ENCODE results near the gene STK32B. TPM values are rescaled to one million over a fixed set of nuclear protein-coding genes. Genes with fewer than 3 reads are reported as not detected.

Gene STK32B
- total and polyA plus RNA-seq, 2 experiments from 2014 or later: 0.71 to 2.3 TPM

- no peak for TF ChIP-seq CREB1 (CRISPR knock-in tag; IDR thresholded peaks at IDR 0.05; ENCODE audit: low read depth)
- TF ChIP-seq ZNF331 (CRISPR knock-in tag; IDR thresholded peaks at IDR 0.05; ENCODE audit: low read depth): no peak
Measured at GRCh38 chr4:5435201-5435600, 383.9 kb downstream of the STK32B start (continued).

- no peak overlapping the region for H3K27ac Mint-ChIP-seq
- H3K4me2 ChIP-seq: no peak overlapping the region
- H3K36me3 ChIP-seq (ENCODE audit: insufficient read depth): no peaks in the 10 kb centered on the region
- no peak overlapping the region for H2AFZ ChIP-seq
- no peak for TF ChIP-seq ETS1 (IDR thresholded peaks at IDR 0.05)
- TF ChIP-seq JUNB (IDR thresholded peaks at IDR 0.05; ENCODE audit: unreplicated experiment): no peak
- TF ChIP-seq STAT1 (IDR thresholded peaks at IDR 0.05; ENCODE audit: unreplicated experiment): no peak
- TF ChIP-seq CREB1 (CRISPR knock-in tag; IDR thresholded peaks at IDR 0.05; ENCODE audit: low read depth): no peak
- no peak for TF ChIP-seq NANOG (IDR thresholded peaks at IDR 0.05; ENCODE audit: borderline replicate concordance)
- no peak for TF ChIP-seq ZNF462 (CRISPR knock-in tag; IDR thresholded peaks at IDR 0.05)
- TF ChIP-seq CTCF (conservative IDR thresholded peaks at IDR 0.05; ENCODE audit: low read depth in 2 of 2): no peak
- TF ChIP-seq EZH2phosphoT487 (IDR thresholded peaks at IDR 0.05; ENCODE audit: unreplicated experiment): no peak
- no peak for TF ChIP-seq ZNF331 (CRISPR knock-in tag; IDR thresholded peaks at IDR 0.05; ENCODE audit: low read depth)
- no peak for TF ChIP-seq POLR2AphosphoS5 (IDR thresholded peaks at IDR 0.05; ENCODE audit: low read depth)
- TF ChIP-seq EZH2 (IDR thresholded peaks at IDR 0.05; ENCODE audit: low read depth, unreplicated experiment): no peak
- TF ChIP-seq ZNF114 (CRISPR knock-in tag; IDR thresholded peaks at IDR 0.05): no peak
- no peak for TF ChIP-seq REST (IDR thresholded peaks at IDR 0.05; ENCODE audit: unreplicated experiment)
- H3K4me1 ChIP-seq (ENCODE audit: insufficient read depth): no peaks in the 10 kb centered on the region
- ATAC-seq (no peak), DNase-seq (ENCODE audit: low spot score) (no peak)
- no peaks in the 10 kb centered on the region for H4K20me1 ChIP-seq (replicated peaks; ENCODE audit: insufficient read depth)
- peaks cover 22% of the 10 kb centered on the region; the same call in 2 of the 3 replicates for H3K9me3 Mint-ChIP-seq
- H3K4me3 ChIP-seq: no peak overlapping the region
- H3K27me3 Mint-ChIP-seq (ENCODE audit: insufficient read depth, low read depth, poor library complexity): no peaks in the 10 kb centered on the region
- no peak overlapping the region for H3K4me3 Mint-ChIP-seq
- H3K4me1 Mint-ChIP-seq: no peaks in the 10 kb centered on the region
- H3F3A ChIP-seq (replicated peaks; ENCODE audit: low read depth): no peaks in the 10 kb centered on the region
- peaks cover 3% of the 10 kb centered on the region; the same call in 1 of the 3 replicates for H3K36me3 Mint-ChIP-seq (ENCODE audit: low read depth)
- H3K9me2 ChIP-seq (ENCODE audit: insufficient read depth): no peaks in the 10 kb centered on the region
- H3K79me2 ChIP-seq (replicated peaks; ENCODE audit: insufficient read depth): no peaks in the 10 kb centered on the region
- no peaks in the 10 kb centered on the region for H3K27me3 ChIP-seq (ENCODE audit: insufficient read depth)
- no peak overlapping the region for H3K27ac ChIP-seq (ENCODE audit: low read depth)
Measured at GRCh38 chr4:5435823-5436222, 384.5 kb downstream of the STK32B start.
